Left ventricle myocardium inferior (tissue), 1 donor: Measurements from ENCODE around the gene BSG. TPM values are rescaled to one million over a fixed set of nuclear protein-coding genes. Genes with fewer than 3 reads are reported as not detected.

Experiments used
- DNase-seq: peaks from one replicate; pipeline ENCODE4 v3.0.0-alpha.2; 2020
- H3K27ac ChIP-seq: fragments of 200-600 bp; replicated peaks from 2 replicates; pipeline ENCODE4 v1.8.0; 2021
- H3K27me3 ChIP-seq: fragments of 200-600 bp; 2 replicates; pipeline ENCODE4 v1.8.0; 2021; ENCODE audit warnings: low read depth
- H3K36me3 ChIP-seq: fragments of 200-600 bp; 2 replicates; pipeline ENCODE4 v1.8.0; 2021
- H3K4me1 ChIP-seq: fragments of 200-600 bp; 2 replicates; pipeline ENCODE4 v1.8.0; 2021
- H3K4me3 ChIP-seq: fragments of 200-600 bp; 2 replicates; pipeline ENCODE4 v1.8.0; 2021; ENCODE audit warnings: mild to moderate bottlenecking, moderate library complexity
- H3K9me3 ChIP-seq: fragments of 200-600 bp; replicated peaks from 2 replicates; pipeline ENCODE4 v1.8.0; 2021
- CTCF ChIP-seq: fragments of 200-600 bp; IDR thresholded peaks from 2 replicates; pipeline ENCODE4 v1.8.0; 2021; ENCODE audit warnings: antibody characterized with exemption, mild to moderate bottlenecking, borderline replicate concordance
- intact Hi-C: fragments of 100-400 bp; cut with micrococcal nuclease; formaldehyde crosslinking; loops from one replicate; pipeline ENCODE4 v1.11.0; 2022
- total RNA-seq: library from RNA; stranded (reverse); fragmentation: NEBNext Ultra II Directional; extraction: Animal tissue kit (Norgen Biotek cat#: 25700); gene quantifications from one replicate; pipeline ENCODE4 v1.2.1, GENCODE V29; 2021
- donor health status: DM: no; HTN: yes; CAD: no; lungs with severe emphysema.

The BSG gene
- total RNA-seq, 1 donor from 2014 or later, result 1,533 TPM

GRCh38 chr19:538641-539428, 33.6 kb upstream of the BSG start:
- DNase-seq, result no peak
- Histone ChIP-seq H3K4me1 (peaks cover 44% of the 10 kb centered on the region), H3K36me3 (peaks cover 64% of the 10 kb centered on the region), H3K4me3 (no peak overlapping the region), H3K27me3 (no peaks in the 10 kb centered on the region), H3K27ac (no peak overlapping the region), H3K9me3 (no peaks in the 10 kb centered on the region)
- intact Hi-C loops, result no loop called here
- TF ChIP-seq CTCF, result no peak

GRCh38 chr19:539429-540030, 32.9 kb upstream of the BSG start:
- H3K9me3 ChIP-seq, result no peaks in the 10 kb centered on the region
- no peak overlapping the region for H3K4me3 ChIP-seq
- H3K27ac ChIP-seq, result no peak overlapping the region
- H3K4me1 ChIP-seq, result peaks cover 45% of the 10 kb centered on the region
- intact Hi-C loops, result no loop called here
- no peaks in the 10 kb centered on the region for H3K27me3 ChIP-seq
- TF ChIP-seq CTCF, result no peak
- DNase-seq, result no peak
- peaks cover 64% of the 10 kb centered on the region for H3K36me3 ChIP-seq

GRCh38 chr19:540867-541637, 31.3 kb upstream of the BSG start:
- no peaks in the 10 kb centered on the region for H3K27me3 ChIP-seq
- no peaks in the 10 kb centered on the region for H3K9me3 ChIP-seq
- DNase-seq, result no peak
- intact Hi-C loops, result no loop called here
- peaks cover 56% of the 10 kb centered on the region for H3K36me3 ChIP-seq
- no peak overlapping the region for H3K4me3 ChIP-seq
- no peak for TF ChIP-seq CTCF
- H3K4me1 ChIP-seq, result peaks cover 30% of the 10 kb centered on the region
- H3K27ac ChIP-seq, result no peak overlapping the region

- no peaks in the 10 kb centered on the region for H3K27me3 ChIP-seq
- no peak overlapping the region for H3K27ac ChIP-seq
- DNase-seq, result no peak
- H3K4me3 ChIP-seq, result no peak overlapping the region
- intact Hi-C loops, result no loop called here
- H3K9me3 ChIP-seq, result no peaks in the 10 kb centered on the region
- H3K36me3 ChIP-seq, result peaks cover 50% of the 10 kb centered on the region
- no peak for TF ChIP-seq CTCF
- peaks cover 24% of the 10 kb centered on the region for H3K4me1 ChIP-seq
Observed at GRCh38 chr19:541699-542098, 30.7 kb upstream of the BSG start.

GRCh38 chr19:542173-542866, 30.1 kb upstream of the BSG start:
- Histone ChIP-seq H3K4me3 (no peak overlapping the region), H3K27ac (no peak overlapping the region), H3K27me3 (no peaks in the 10 kb centered on the region), H3K36me3 (peaks cover 45% of the 10 kb centered on the region), H3K9me3 (no peaks in the 10 kb centered on the region), H3K4me1 (peaks cover 19% of the 10 kb centered on the region)
- DNase-seq, result no peak
- no peak for TF ChIP-seq CTCF
- intact Hi-C loops, result no loop called here
